ENCODE results near the gene NEUROG1. TPM values are rescaled to one million over a fixed set of nuclear protein-coding genes. Genes with fewer than 3 reads are reported as not detected.

The NEUROG1 gene
- polyA plus RNA-seq, 1 donor from 2014 or later, result not detected

DNA sequence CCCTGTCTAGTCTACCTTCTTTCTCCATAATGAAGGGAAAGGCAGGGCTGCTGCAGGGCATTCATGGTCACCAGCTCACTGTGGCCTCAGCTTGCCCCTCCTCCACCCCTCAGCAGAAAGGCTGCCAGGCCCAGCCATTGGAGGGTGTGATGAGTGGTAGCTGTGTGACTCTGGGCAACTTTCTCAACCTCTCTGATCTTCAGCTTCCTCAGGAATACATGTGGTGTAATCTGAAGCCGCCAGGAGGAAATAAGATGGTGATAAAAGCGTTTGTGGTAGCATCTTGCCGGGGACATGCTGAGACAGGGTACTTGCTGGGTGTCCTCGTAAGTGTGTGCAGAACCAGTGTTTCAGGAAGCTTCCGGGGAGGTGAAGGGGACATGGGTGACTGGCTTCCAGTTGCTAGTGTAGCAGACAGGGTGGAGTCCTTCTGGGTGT lies 33.2 kb upstream of the NEUROG1 start:
- Histone ChIP-seq H2AFZ (ENCODE audit: low read depth, low read length) (no peak overlapping the region), H3K9ac (ENCODE audit: low read length) (no peak overlapping the region), H3K4me3 (ENCODE audit: low read length) (no peak overlapping the region), H4K20me1 (ENCODE audit: insufficient read depth) (no peaks in the 10 kb centered on the region), H3K27ac (ENCODE audit: low read length) (no peak overlapping the region), H3K9me3 (ENCODE audit: low read length) (no peaks in the 10 kb centered on the region), H3K36me3 (ENCODE audit: insufficient read depth, low read length) (no peaks in the 10 kb centered on the region), H3K27me3 (ENCODE audit: insufficient read depth, low read depth, low read length) (no peaks in the 10 kb centered on the region), H3K79me2 (replicated peaks; ENCODE audit: insufficient read depth, low read length) (no peaks in the 10 kb centered on the region), H3K9me2 (ENCODE audit: insufficient read depth, low read length) (no peaks in the 10 kb centered on the region), H3F3A (ENCODE audit: insufficient read depth, low read length, poor library complexity, severe bottlenecking) (no peaks in the 10 kb centered on the region), H3K4me2 (ENCODE audit: low read length) (no peak overlapping the region)
- TF ChIP-seq, protein P1, sequence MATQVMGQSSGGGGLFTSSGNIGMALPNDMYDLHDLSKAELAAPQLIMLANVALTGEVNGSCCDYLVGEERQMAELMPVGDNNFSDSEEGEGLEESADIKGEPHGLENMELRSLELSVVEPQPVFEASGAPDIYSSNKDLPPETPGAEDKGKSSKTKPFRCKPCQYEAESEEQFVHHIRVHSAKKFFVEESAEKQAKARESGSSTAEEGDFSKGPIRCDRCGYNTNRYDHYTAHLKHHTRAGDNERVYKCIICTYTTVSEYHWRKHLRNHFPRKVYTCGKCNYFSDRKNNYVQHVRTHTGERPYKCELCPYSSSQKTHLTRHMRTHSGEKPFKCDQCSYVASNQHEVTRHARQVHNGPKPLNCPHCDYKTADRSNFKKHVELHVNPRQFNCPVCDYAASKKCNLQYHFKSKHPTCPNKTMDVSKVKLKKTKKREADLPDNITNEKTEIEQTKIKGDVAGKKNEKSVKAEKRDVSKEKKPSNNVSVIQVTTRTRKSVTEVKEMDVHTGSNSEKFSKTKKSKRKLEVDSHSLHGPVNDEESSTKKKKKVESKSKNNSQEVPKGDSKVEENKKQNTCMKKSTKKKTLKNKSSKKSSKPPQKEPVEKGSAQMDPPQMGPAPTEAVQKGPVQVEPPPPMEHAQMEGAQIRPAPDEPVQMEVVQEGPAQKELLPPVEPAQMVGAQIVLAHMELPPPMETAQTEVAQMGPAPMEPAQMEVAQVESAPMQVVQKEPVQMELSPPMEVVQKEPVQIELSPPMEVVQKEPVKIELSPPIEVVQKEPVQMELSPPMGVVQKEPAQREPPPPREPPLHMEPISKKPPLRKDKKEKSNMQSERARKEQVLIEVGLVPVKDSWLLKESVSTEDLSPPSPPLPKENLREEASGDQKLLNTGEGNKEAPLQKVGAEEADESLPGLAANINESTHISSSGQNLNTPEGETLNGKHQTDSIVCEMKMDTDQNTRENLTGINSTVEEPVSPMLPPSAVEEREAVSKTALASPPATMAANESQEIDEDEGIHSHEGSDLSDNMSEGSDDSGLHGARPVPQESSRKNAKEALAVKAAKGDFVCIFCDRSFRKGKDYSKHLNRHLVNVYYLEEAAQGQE (IDR thresholded peaks at IDR 0.05; ENCODE audit: borderline replicate concordance), result no peak
- TF ChIP-seq EP300 (conservative IDR thresholded peaks at IDR 0.05; ENCODE audit: poor library complexity, severe bottlenecking), result no peak

DNA sequence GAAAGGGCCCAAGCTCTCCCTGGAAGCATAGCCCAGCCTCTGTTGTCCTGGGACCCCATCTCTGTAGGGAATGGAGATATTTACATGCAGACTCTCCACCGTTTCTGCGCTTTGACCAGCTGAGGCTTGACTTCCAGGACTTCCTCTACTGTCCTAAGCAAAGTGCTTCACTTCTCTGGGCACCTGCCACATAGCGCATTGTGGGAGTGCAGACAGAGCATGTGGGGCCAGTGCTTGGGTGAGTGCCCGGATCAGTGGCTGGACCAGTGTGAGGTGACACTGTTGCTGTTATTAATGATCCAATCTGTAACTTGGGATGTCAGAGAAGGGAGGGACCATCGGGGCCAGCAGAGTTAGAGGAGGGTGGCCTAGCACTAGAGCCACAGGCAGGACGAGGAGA lies 32.5 kb upstream of the NEUROG1 start:
- H3K27ac ChIP-seq (ENCODE audit: low read length), result no peak overlapping the region
- TF ChIP-seq, protein P1 (IDR thresholded peaks at IDR 0.05; ENCODE audit: borderline replicate concordance), result no peak
- TF ChIP-seq SMC3 (conservative IDR thresholded peaks at IDR 0.05; ENCODE audit: poor library complexity) (no peak), MXI1 (conservative IDR thresholded peaks at IDR 0.05; ENCODE audit: poor library complexity, severe bottlenecking) (no peak), EZH2 (IDR thresholded peaks at IDR 0.05; ENCODE audit: borderline replicate concordance, insufficient read depth, low read length, poor library complexity, severe bottlenecking) (no peak), EP300 (conservative IDR thresholded peaks at IDR 0.05; ENCODE audit: poor library complexity, severe bottlenecking) (no peak), TAF1 (IDR thresholded peaks at IDR 0.05; ENCODE audit: low read depth) (no peak), RAD21 (conservative IDR thresholded peaks at IDR 0.05) (no peak), POLR2AphosphoS5 (IDR thresholded peaks at IDR 0.05) (no peak)
- TF ChIP-seq, protein P2, sequence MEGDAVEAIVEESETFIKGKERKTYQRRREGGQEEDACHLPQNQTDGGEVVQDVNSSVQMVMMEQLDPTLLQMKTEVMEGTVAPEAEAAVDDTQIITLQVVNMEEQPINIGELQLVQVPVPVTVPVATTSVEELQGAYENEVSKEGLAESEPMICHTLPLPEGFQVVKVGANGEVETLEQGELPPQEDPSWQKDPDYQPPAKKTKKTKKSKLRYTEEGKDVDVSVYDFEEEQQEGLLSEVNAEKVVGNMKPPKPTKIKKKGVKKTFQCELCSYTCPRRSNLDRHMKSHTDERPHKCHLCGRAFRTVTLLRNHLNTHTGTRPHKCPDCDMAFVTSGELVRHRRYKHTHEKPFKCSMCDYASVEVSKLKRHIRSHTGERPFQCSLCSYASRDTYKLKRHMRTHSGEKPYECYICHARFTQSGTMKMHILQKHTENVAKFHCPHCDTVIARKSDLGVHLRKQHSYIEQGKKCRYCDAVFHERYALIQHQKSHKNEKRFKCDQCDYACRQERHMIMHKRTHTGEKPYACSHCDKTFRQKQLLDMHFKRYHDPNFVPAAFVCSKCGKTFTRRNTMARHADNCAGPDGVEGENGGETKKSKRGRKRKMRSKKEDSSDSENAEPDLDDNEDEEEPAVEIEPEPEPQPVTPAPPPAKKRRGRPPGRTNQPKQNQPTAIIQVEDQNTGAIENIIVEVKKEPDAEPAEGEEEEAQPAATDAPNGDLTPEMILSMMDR (IDR thresholded peaks at IDR 0.05; ENCODE audit: poor library complexity, severe bottlenecking), result no peak
- no peaks in the 10 kb centered on the region for H3K36me3 ChIP-seq (ENCODE audit: insufficient read depth, low read length)
- H3K4me2 ChIP-seq (ENCODE audit: low read length), result no peak overlapping the region
- no peaks in the 10 kb centered on the region for H3K9me2 ChIP-seq (ENCODE audit: insufficient read depth, low read length)
- no peak overlapping the region for H2AFZ ChIP-seq (ENCODE audit: low read depth, low read length)
- H3F3A ChIP-seq (ENCODE audit: insufficient read depth, low read length, poor library complexity, severe bottlenecking), result no peaks in the 10 kb centered on the region
- no peak overlapping the region for H3K9ac ChIP-seq (ENCODE audit: low read length)
- no peak overlapping the region for H3K4me3 ChIP-seq (ENCODE audit: low read length)
- H3K79me2 ChIP-seq (replicated peaks; ENCODE audit: insufficient read depth, low read length), result no peaks in the 10 kb centered on the region
- H3K9me3 ChIP-seq (ENCODE audit: low read length), result no peaks in the 10 kb centered on the region
- no peaks in the 10 kb centered on the region for H3K27me3 ChIP-seq (ENCODE audit: insufficient read depth, low read depth, low read length)
- no peaks in the 10 kb centered on the region for H4K20me1 ChIP-seq (ENCODE audit: insufficient read depth)
